Measurements from ENCODE around the gene OSBP.

DNA sequence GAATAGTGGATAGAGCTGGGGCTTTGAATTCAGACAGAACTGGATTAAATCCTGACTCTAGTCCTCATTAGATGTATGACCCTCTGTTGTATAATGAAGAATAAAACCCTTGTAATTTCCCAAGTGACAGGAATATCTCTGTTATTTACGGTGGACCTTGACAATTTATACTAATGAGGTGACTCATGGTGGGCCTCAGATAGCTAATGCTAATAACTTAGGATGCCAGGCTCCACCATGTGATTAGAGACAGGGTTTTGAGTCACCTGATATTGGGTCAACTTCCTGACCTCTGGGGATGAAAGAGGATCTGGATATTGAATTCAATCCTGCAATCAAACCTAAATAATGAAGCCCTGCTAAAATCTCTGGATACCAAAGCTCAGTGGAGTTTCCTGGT is 33.6 kb downstream of the OSBP start:
- TF ChIP-seq, protein P1, sequence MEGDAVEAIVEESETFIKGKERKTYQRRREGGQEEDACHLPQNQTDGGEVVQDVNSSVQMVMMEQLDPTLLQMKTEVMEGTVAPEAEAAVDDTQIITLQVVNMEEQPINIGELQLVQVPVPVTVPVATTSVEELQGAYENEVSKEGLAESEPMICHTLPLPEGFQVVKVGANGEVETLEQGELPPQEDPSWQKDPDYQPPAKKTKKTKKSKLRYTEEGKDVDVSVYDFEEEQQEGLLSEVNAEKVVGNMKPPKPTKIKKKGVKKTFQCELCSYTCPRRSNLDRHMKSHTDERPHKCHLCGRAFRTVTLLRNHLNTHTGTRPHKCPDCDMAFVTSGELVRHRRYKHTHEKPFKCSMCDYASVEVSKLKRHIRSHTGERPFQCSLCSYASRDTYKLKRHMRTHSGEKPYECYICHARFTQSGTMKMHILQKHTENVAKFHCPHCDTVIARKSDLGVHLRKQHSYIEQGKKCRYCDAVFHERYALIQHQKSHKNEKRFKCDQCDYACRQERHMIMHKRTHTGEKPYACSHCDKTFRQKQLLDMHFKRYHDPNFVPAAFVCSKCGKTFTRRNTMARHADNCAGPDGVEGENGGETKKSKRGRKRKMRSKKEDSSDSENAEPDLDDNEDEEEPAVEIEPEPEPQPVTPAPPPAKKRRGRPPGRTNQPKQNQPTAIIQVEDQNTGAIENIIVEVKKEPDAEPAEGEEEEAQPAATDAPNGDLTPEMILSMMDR (IDR thresholded peaks at IDR 0.05; ENCODE audit: insufficient read depth, low read length) = no peak
- TF ChIP-seq, protein P2, sequence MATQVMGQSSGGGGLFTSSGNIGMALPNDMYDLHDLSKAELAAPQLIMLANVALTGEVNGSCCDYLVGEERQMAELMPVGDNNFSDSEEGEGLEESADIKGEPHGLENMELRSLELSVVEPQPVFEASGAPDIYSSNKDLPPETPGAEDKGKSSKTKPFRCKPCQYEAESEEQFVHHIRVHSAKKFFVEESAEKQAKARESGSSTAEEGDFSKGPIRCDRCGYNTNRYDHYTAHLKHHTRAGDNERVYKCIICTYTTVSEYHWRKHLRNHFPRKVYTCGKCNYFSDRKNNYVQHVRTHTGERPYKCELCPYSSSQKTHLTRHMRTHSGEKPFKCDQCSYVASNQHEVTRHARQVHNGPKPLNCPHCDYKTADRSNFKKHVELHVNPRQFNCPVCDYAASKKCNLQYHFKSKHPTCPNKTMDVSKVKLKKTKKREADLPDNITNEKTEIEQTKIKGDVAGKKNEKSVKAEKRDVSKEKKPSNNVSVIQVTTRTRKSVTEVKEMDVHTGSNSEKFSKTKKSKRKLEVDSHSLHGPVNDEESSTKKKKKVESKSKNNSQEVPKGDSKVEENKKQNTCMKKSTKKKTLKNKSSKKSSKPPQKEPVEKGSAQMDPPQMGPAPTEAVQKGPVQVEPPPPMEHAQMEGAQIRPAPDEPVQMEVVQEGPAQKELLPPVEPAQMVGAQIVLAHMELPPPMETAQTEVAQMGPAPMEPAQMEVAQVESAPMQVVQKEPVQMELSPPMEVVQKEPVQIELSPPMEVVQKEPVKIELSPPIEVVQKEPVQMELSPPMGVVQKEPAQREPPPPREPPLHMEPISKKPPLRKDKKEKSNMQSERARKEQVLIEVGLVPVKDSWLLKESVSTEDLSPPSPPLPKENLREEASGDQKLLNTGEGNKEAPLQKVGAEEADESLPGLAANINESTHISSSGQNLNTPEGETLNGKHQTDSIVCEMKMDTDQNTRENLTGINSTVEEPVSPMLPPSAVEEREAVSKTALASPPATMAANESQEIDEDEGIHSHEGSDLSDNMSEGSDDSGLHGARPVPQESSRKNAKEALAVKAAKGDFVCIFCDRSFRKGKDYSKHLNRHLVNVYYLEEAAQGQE (IDR thresholded peaks at IDR 0.05; ENCODE audit: insufficient replicate concordance, low read depth) = no peak
- no peak for TF ChIP-seq GABPA (IDR thresholded peaks at IDR 0.05; ENCODE audit: low read depth)
- TF ChIP-seq SPI1 (IDR thresholded peaks at IDR 0.05; ENCODE audit: borderline replicate concordance, low read depth) = no peak
- TF ChIP-seq POLR2AphosphoS5 (IDR thresholded peaks at IDR 0.05; ENCODE audit: low read depth) = no peak
